IMR-90 (cell line): ENCODE results near the gene FANCL. TPM values are rescaled to one million over a fixed set of nuclear protein-coding genes. Genes with fewer than 3 reads are reported as not detected.

Source experiments
- ATAC-seq: fragments of 200-7000 bp; cut with Tn5 transposase; 2 replicates; pipeline ENCODE4 v1.9.1; 2020; ENCODE audit warnings: low read depth, mild to moderate bottlenecking, moderate library complexity
- BruUV-seq: library from RNA; stranded (reverse); fragments of 400-500 nt; replicated peaks from 2 replicates; lab custom pipeline; 2021; lab: Mats Ljungman, UMichigan
- CTCF ChIA-PET: fragments of 300-600 bp; formaldehyde crosslinking; extraction: SDS; loops from one replicate; lab custom pipeline; 2021; ENCODE audit warnings: antibody characterized with exemption; lab: Yijun Ruan, JAX
- POLR2A ChIA-PET: fragments of 300-600 bp; sonication (Branson Sonifier 250); formaldehyde crosslinking; loops from one replicate; lab custom pipeline; 2022; ENCODE audit warnings: antibody characterized with exemption; ENCODE audit not compliant: unreplicated experiment; lab: Charles Lee
- DNase-seq: peaks from one replicate; pipeline ENCODE4 v3.0.0; 2013
- H2AFZ ChIP-seq: replicated peaks from 2 replicates; pipeline ENCODE3; 2013; ENCODE audit warnings: low read length, mild to moderate bottlenecking; ENCODE audit not compliant: poor library complexity
- H2AK5ac ChIP-seq: 2 replicates; pipeline ENCODE4 v1.6.1; 2013; ENCODE audit warnings: low read depth, low read length, inconsistent platforms
- H2AK9ac ChIP-seq: replicated peaks from 2 replicates; pipeline ENCODE3; 2013; ENCODE audit warnings: mild to moderate bottlenecking, low read depth, low read length, moderate library complexity; ENCODE audit not compliant: poor library complexity
- H2BK120ac ChIP-seq: 2 replicates; pipeline ENCODE4 v1.6.1; 2013; ENCODE audit warnings: low read depth, low read length, inconsistent platforms
- H2BK15ac ChIP-seq: 3 replicates; pipeline ENCODE4 v1.6.1; 2013; ENCODE audit warnings: low read depth, low read length, inconsistent platforms
- H2BK20ac ChIP-seq: 2 replicates; pipeline ENCODE4 v1.6.1; 2013; ENCODE audit warnings: low read depth, mild to moderate bottlenecking, inconsistent platforms, low read length, moderate library complexity
- H2BK5ac ChIP-seq: 2 replicates; pipeline ENCODE4 v1.6.1; 2013; ENCODE audit warnings: mild to moderate bottlenecking, low read depth, low read length, inconsistent platforms; ENCODE audit not compliant: poor library complexity, severe bottlenecking
- H3K14ac ChIP-seq: replicated peaks from 2 replicates; pipeline ENCODE4 v1.6.1; 2013; ENCODE audit warnings: low read depth, low read length, inconsistent platforms
- H3K18ac ChIP-seq: 2 replicates; pipeline ENCODE4 v1.6.1; 2013; ENCODE audit warnings: low read depth, low read length, control low read depth
- H3K23ac ChIP-seq: 2 replicates; pipeline ENCODE4 v1.6.1; 2013; ENCODE audit warnings: low read depth, low read length, inconsistent platforms
- H3K27ac ChIP-seq: 2 replicates; pipeline ENCODE4 v1.5.1; 2013; ENCODE audit warnings: mild to moderate bottlenecking, control low read depth, low read length; ENCODE audit not compliant: insufficient read depth
- H3K27me3 ChIP-seq: 2 replicates; pipeline ENCODE4 v1.6.1; 2013; ENCODE audit warnings: low read length; ENCODE audit not compliant: control insufficient read depth, insufficient read depth
- H3K36me3 ChIP-seq: 2 replicates; pipeline ENCODE4 v1.6.1; 2013; ENCODE audit warnings: low read length, mixed read lengths; ENCODE audit not compliant: control insufficient read depth, insufficient read depth
- H3K4ac ChIP-seq: 2 replicates; pipeline ENCODE4 v1.6.1; 2013; ENCODE audit warnings: low read depth, low read length, inconsistent platforms
- H3K4me1 ChIP-seq: 2 replicates; pipeline ENCODE4 v1.6.1; 2013; ENCODE audit warnings: low read length, mixed read lengths; ENCODE audit not compliant: control insufficient read depth, insufficient read depth
- H3K4me2 ChIP-seq: 2 replicates; pipeline ENCODE4 v1.6.1; 2013; ENCODE audit warnings: low read depth, mild to moderate bottlenecking, control low read depth, low read length, moderate library complexity
- H3K4me3 ChIP-seq: 2 replicates; pipeline ENCODE4 v1.5.1; 2013; ENCODE audit warnings: low read depth, mild to moderate bottlenecking, control low read depth, low read length, moderate library complexity; ENCODE audit not compliant: insufficient read depth
- H3K56ac ChIP-seq: 2 replicates; pipeline ENCODE4 v1.6.1; 2013; ENCODE audit warnings: low read length, inconsistent platforms; ENCODE audit not compliant: insufficient read depth; ENCODE audit errors: extremely low read depth
- H3K79me1 ChIP-seq, 2 experiments: 2 replicates each; pipeline ENCODE4 v1.6.1; 2013; ENCODE audit warnings: low read length in 2 of 2, inconsistent platforms in 1 of 2, low read depth in 1 of 2
- H3K9ac ChIP-seq: 2 replicates; pipeline ENCODE4 v1.6.1; 2013; ENCODE audit warnings: low read depth, low read length, control low read depth
- H3K9me1 ChIP-seq: 2 replicates; pipeline ENCODE4 v1.6.1; 2013; ENCODE audit warnings: low read length, inconsistent platforms; ENCODE audit not compliant: insufficient read depth
- H3K9me3 ChIP-seq: 2 replicates; pipeline ENCODE4 v1.6.1; 2013; ENCODE audit warnings: low read length; ENCODE audit not compliant: control insufficient read depth, insufficient read depth
- H4K20me1 ChIP-seq: 2 replicates; pipeline ENCODE4 v1.6.1; 2013; ENCODE audit warnings: low read length, inconsistent platforms; ENCODE audit not compliant: insufficient read depth
- H4K5ac ChIP-seq: 2 replicates; pipeline ENCODE4 v1.6.1; 2013; ENCODE audit warnings: mild to moderate bottlenecking, low read depth, low read length, control low read depth
- H4K8ac ChIP-seq, 2 experiments: 2 replicates each; pipeline ENCODE4 v1.6.1; 2013; ENCODE audit warnings: low read depth in 2 of 2, low read length in 2 of 2, control low read depth in 1 of 2, inconsistent platforms in 1 of 2
- H4K91ac ChIP-seq: 2 replicates; pipeline ENCODE4 v1.6.1; 2013; ENCODE audit warnings: low read depth, low read length, inconsistent platforms; ENCODE audit not compliant: insufficient read depth
- BHLHE40 ChIP-seq: fragments of 150-350 bp; IDR thresholded peaks from 2 replicates; pipeline ENCODE4 v1.6.1; 2016; ENCODE audit warnings: mild to moderate bottlenecking, low read depth, low read length
- FOS ChIP-seq: fragments of 150-350 bp; IDR thresholded peaks from 2 replicates; pipeline ENCODE4 v1.6.1; 2016; ENCODE audit warnings: low read depth, low read length
- MXI1 ChIP-seq: IDR thresholded peaks from 2 replicates; pipeline ENCODE4 v1.6.1; 2012; ENCODE audit warnings: low read depth, mild to moderate bottlenecking, low read length, moderate library complexity, borderline replicate concordance
- RCOR1 ChIP-seq: IDR thresholded peaks from 2 replicates; pipeline ENCODE4 v1.6.1; 2012; ENCODE audit warnings: mild to moderate bottlenecking, low read length, improper control_type of control experiment; ENCODE audit not compliant: insufficient replicate concordance
- dilution Hi-C: fragments of 300-500 bp; cut with HindIII; formaldehyde crosslinking; loops from one replicate; pipeline ENCODE4 v1.14.3; 2018; ENCODE audit warnings: low sequenced_read_pairs; ENCODE audit not compliant: unreplicated experiment
- in situ Hi-C: fragments of 300-500 bp; cut with MboI; formaldehyde crosslinking; loops from 3 replicates; pipeline ENCODE4 v1.14.3; 2019; ENCODE audit warnings: low sequenced_read_pairs, inconsistent platforms, mixed read lengths
- intact Hi-C: fragments of 100-400 bp; cut with micrococcal nuclease; formaldehyde crosslinking; loops from 2 replicates; pipeline ENCODE4 v1.10.0; 2022
- polyA plus RNA-seq, 3 experiments: library from polyadenylated mRNA; depleted of rRNA; stranded (reverse); fragments of >200 nt; gene quantifications; 2 replicates each; pipeline ENCODE4 v1.2.3, GENCODE V29; 2012; ENCODE audit warnings: low replicate concordance in 1 of 3
- total RNA-seq: library from RNA; depleted of rRNA; stranded (reverse); fragments of >200 nt; gene quantifications from 2 replicates; pipeline ENCODE4 v1.2.3, GENCODE V29; 2012

The FANCL gene
- total and polyA plus RNA-seq, 2 of the 4 experiments (the other 2 are of a cell fraction): 9.0 to 12.7 TPM

DNA sequence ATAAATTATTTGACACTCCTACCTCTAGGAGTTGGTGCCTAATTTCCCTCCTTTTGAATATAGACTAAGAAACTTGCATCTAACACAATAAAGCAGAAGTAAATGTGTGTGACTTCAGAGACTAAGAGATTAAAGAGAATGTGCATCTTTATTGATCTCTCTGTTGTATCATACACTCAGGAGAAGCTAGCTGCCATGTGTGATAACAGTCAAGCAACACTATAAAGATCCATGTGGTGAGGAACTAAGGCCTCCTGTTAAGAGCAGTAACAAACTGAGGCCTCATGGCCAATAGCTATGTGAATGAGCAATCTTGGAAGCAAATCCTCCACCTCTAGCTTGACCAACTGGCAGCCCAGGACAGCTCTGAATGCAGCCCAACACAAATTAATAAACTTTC, 3.4 kb downstream of the FANCL start:
- no peak overlapping the region for H4K8ac ChIP-seq
- no peak overlapping the region for H2BK5ac ChIP-seq
- H4K91ac ChIP-seq: no peak overlapping the region
- no peak overlapping the region for H2AK5ac ChIP-seq
- dilution Hi-C loops (no loop called here), intact Hi-C loops (no loop called here), in situ Hi-C loops (no loop called here)
- no peaks in the 10 kb centered on the region for H3K27me3 ChIP-seq
- H3K4ac ChIP-seq: no peak overlapping the region
- H3K14ac ChIP-seq: no peak overlapping the region
- POLR2A ChIA-PET: interaction anchor here (0.6 to 0.8 kb wide), 2 partner anchors 8 to 41 kb away, joined by 3 read pairs; no protein-coding TSS in a partner anchor
- H3K9ac ChIP-seq: no peak overlapping the region
- no peak overlapping the region for H2BK120ac ChIP-seq
- no peak overlapping the region for H2BK20ac ChIP-seq
- no peak overlapping the region for H4K5ac ChIP-seq
- TF ChIP-seq FOS (no peak), MXI1 (no peak), RCOR1 (no peak), BHLHE40 (no peak)
- no peak overlapping the region for H3K18ac ChIP-seq
- ATAC-seq (no peak), DNase-seq (no peak)
- H3K36me3 ChIP-seq: no peaks in the 10 kb centered on the region
- H3K4me2 ChIP-seq: no peak overlapping the region
- H2AK9ac ChIP-seq: no peak overlapping the region
- H3K9me3 ChIP-seq: no peaks in the 10 kb centered on the region
- H2AFZ ChIP-seq: no peak overlapping the region
- H4K20me1 ChIP-seq: no peaks in the 10 kb centered on the region
- no peak overlapping the region for H2BK15ac ChIP-seq
- CTCF ChIA-PET: no interaction called here
- BruUV-seq: no TSS peak
- no peak overlapping the region for H3K4me3 ChIP-seq
- no peak overlapping the region for H3K23ac ChIP-seq
- no peaks in the 10 kb centered on the region for H3K9me1 ChIP-seq
- no peaks in the 10 kb centered on the region for H3K4me1 ChIP-seq
- peaks cover 20 to 23% of the 10 kb centered on the region in 2 experiments for H3K79me1 ChIP-seq
- H3K56ac ChIP-seq: no peak overlapping the region
- no peak overlapping the region for H3K27ac ChIP-seq
